HG03196 (cell line): ENCODE measurements around the gene PCBP4.

Experiments
- ATAC-seq: cut with Tn5 transposase; IDR thresholded peaks from one replicate; pipeline ENCODE4 v1.9.1; 2021; ENCODE audit not compliant: unreplicated experiment

Gene PCBP4

GRCh38 chr3:51974277-51974962 is 7.2 kb upstream of the PCBP4 start:
- ATAC-seq: no peak

- no peak for ATAC-seq
These were observed 4.1 kb upstream of the PCBP4 start for GRCh38 chr3:51971350-51971749.

GRCh38 chr3:51970606-51971300 is 3.5 kb upstream of the PCBP4 start:
- ATAC-seq: no peak

GRCh38 chr3:51969841-51970240 is 2.6 kb upstream of the PCBP4 start:
- ATAC-seq: no peak

- no peak for ATAC-seq
These were observed 1.8 kb upstream of the PCBP4 start for GRCh38 chr3:51968883-51969678.

- ATAC-seq: no peak
These were observed 1.0 kb upstream of the PCBP4 start for GRCh38 chr3:51968170-51968775.

GRCh38 chr3:51966922-51967383 is 301 bp downstream of the PCBP4 start:
- ATAC-seq: no peak

GRCh38 chr3:51966486-51966885 is 768 bp downstream of the PCBP4 start:
- ATAC-seq: no peak

- no peak for ATAC-seq
These were observed 1.2 kb downstream of the PCBP4 start for GRCh38 chr3:51966016-51966415.

GRCh38 chr3:51964521-51964920 is 2.7 kb downstream of the PCBP4 start:
- no peak for ATAC-seq

- ATAC-seq: no peak
These were observed 3.3 kb downstream of the PCBP4 start for GRCh38 chr3:51963951-51964451.

GRCh38 chr3:51962854-51963530 is 4.3 kb downstream of the PCBP4 start:
- no peak for ATAC-seq

GRCh38 chr3:51961602-51962569 is 5.4 kb downstream of the PCBP4 start:
- no peak for ATAC-seq

- ATAC-seq: no peak
These were observed 6.2 kb downstream of the PCBP4 start for GRCh38 chr3:51961011-51961410.

- ATAC-seq: no peak
These were observed 6.9 kb downstream of the PCBP4 start for GRCh38 chr3:51960386-51960785.

GRCh38 chr3:51959651-51960050 is 7.6 kb downstream of the PCBP4 start:
- ATAC-seq: no peak

- ATAC-seq: no peak
These were observed 8.4 kb downstream of the PCBP4 start for GRCh38 chr3:51958603-51959521.

GRCh38 chr3:51957520-51958205 is 9.6 kb downstream of the PCBP4 start:
- no peak for ATAC-seq
